MCF 10A (cell line): ENCODE measurements around the gene PDLIM3. TPM values are rescaled to one million over a fixed set of nuclear protein-coding genes. Genes with fewer than 3 reads are reported as not detected.

Experiments used
- BruUV-seq: library from RNA; stranded (reverse); fragments of 400-500 nt; replicated peaks from 2 replicates; lab custom pipeline; 2021; lab: Mats Ljungman, UMichigan
- CTCF ChIA-PET: fragments of 300-600 bp; sonication (Branson Sonifier 250); formaldehyde crosslinking; extraction: SDS; loops from one replicate; lab custom pipeline; 2021; ENCODE audit warnings: antibody characterized with exemption, inconsistent platforms; lab: Yijun Ruan, JAX
- POLR2A ChIA-PET: fragments of 300-600, 350-650 bp; sonication (Branson Sonifier 250); formaldehyde crosslinking; extraction: SDS; loops from one replicate; lab custom pipeline; 2020; ENCODE audit warnings: antibody characterized with exemption, inconsistent platforms; lab: Yijun Ruan, JAX
- DNase-seq: peaks from one replicate; pipeline ENCODE4 v3.0.0-alpha.2; 2018; ENCODE audit not compliant: unreplicated experiment
- H3K27ac Mint-ChIP-seq: one replicate; pipeline ENCODE4 v1.8.0; 2022; ENCODE audit warnings: mild to moderate bottlenecking, low read depth, mixed read lengths; ENCODE audit not compliant: unreplicated experiment
- H3K27me3 Mint-ChIP-seq: one replicate; pipeline ENCODE4 v1.8.0; 2022; ENCODE audit warnings: mixed read lengths; ENCODE audit not compliant: insufficient read depth, unreplicated experiment
- H3K36me3 Mint-ChIP-seq: one replicate; pipeline ENCODE4 v1.8.0; 2022; ENCODE audit warnings: mild to moderate bottlenecking, moderate library complexity, mixed read lengths; ENCODE audit not compliant: insufficient read depth, unreplicated experiment
- H3K4me1 Mint-ChIP-seq: one replicate; pipeline ENCODE4 v1.8.0; 2022; ENCODE audit warnings: mixed read lengths; ENCODE audit not compliant: insufficient read depth, unreplicated experiment
- H3K4me3 Mint-ChIP-seq: one replicate; pipeline ENCODE4 v1.8.0; 2022; ENCODE audit warnings: mild to moderate bottlenecking, moderate library complexity, mixed read lengths; ENCODE audit not compliant: unreplicated experiment
- H3K9me3 Mint-ChIP-seq: one replicate; pipeline ENCODE4 v1.8.0; 2022; ENCODE audit warnings: mixed read lengths; ENCODE audit not compliant: unreplicated experiment
- CTCF ChIP-seq: fragments of 200-600 bp; IDR thresholded peaks from one replicate; pipeline ENCODE4 v1.8.0; 2022; ENCODE audit warnings: antibody characterized with exemption, mild to moderate bottlenecking; ENCODE audit not compliant: unreplicated experiment
- intact Hi-C: fragments of 100-400 bp; cut with micrococcal nuclease; formaldehyde crosslinking; loops from 2 replicates; pipeline ENCODE4 v1.14.1; 2022
- total RNA-seq: library from RNA; stranded (reverse); gene quantifications from 2 replicates; pipeline ENCODE4 v1.2.3, GENCODE V29; 2022

Gene PDLIM3
- total RNA-seq, 1 experiment from 2014 or later: 0.30 TPM

DNA sequence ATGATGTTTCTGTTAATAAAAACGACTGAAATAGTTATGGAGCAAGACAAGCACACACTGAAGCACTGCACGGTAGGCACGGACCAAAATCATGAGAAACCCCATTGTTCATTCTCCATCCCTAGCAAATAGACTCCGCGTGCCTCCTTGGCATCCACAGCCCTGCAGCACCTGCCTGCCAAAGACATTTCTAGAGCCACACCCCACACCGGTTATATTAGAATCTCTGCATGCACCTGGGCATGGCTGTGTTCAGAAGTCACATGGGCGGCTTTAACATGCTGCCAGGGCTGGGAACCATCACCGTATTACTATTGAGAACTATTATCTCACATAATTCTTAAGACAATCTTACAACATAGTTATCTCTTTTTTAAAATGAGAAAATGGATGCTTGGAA lies 5.9 kb downstream of the PDLIM3 start:
- intact Hi-C loops: no loop called here
- no peak for TF ChIP-seq CTCF
- H3K27me3 Mint-ChIP-seq: no peaks in the 10 kb centered on the region
- no peaks in the 10 kb centered on the region for H3K4me1 Mint-ChIP-seq
- no peak overlapping the region for H3K27ac Mint-ChIP-seq
- POLR2A ChIA-PET: no interaction called here
- H3K9me3 Mint-ChIP-seq: peaks cover 15% of the 10 kb centered on the region
- no TSS peak for BruUV-seq
- H3K36me3 Mint-ChIP-seq: peaks cover 5% of the 10 kb centered on the region
- no peak for DNase-seq
- CTCF ChIA-PET: no interaction called here
- H3K4me3 Mint-ChIP-seq: no peak overlapping the region

- no peaks in the 10 kb centered on the region for H3K4me1 Mint-ChIP-seq
Observed at GRCh38 chr4:185524888-185525863, 10.1 kb downstream of the PDLIM3 start.

GRCh38 chr4:185523862-185524261 lies 11.4 kb downstream of the PDLIM3 start:
- no peaks in the 10 kb centered on the region for H3K4me1 Mint-ChIP-seq
- H3K4me3 Mint-ChIP-seq: no peak overlapping the region
- H3K27ac Mint-ChIP-seq: no peak overlapping the region
- ChIA-PET CTCF (no interaction called here), POLR2A (no interaction called here)
- H3K36me3 Mint-ChIP-seq: no peaks in the 10 kb centered on the region
- no peak for DNase-seq
- TF ChIP-seq CTCF: no peak
- no peaks in the 10 kb centered on the region for H3K27me3 Mint-ChIP-seq
- H3K9me3 Mint-ChIP-seq: peaks cover 15% of the 10 kb centered on the region
- intact Hi-C loops: no loop called here
- BruUV-seq: no TSS peak

More at GRCh38 chr4:185524888-185525863, 10.1 kb downstream of the PDLIM3 start:
- TF ChIP-seq CTCF: no peak
- H3K36me3 Mint-ChIP-seq: no peaks in the 10 kb centered on the region
- no peak overlapping the region for H3K4me3 Mint-ChIP-seq
- ChIA-PET CTCF (no interaction called here), POLR2A (interaction anchor here (0.7 to 1.1 kb wide), 2 partner anchors 8 to 100 kb away, joined by 3 to 4 read pairs; no protein-coding TSS in a partner anchor)
- H3K27me3 Mint-ChIP-seq: no peaks in the 10 kb centered on the region
- peaks cover 15% of the 10 kb centered on the region for H3K9me3 Mint-ChIP-seq
- BruUV-seq: no TSS peak
- peak; percentile 11 for DNase-seq
- intact Hi-C loops: no loop called here
- H3K27ac Mint-ChIP-seq: no peak overlapping the region

DNA sequence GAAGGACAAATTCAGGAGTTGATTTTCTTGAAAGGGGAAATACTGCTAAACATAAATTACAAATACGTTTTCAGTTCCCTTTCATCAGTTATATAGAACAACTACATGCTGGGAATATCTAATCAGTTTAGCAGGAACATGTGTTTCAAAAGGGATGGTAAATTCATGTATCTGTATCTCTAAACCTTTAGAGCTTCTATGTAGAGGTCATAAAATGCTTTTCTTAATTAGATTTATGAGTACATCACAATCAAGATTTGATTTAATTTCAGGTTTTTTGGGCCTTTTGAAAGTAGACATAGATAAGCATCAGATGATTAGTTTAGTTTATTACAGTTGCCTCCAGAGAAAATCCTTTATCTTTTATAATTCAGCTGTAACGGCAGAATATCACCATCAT lies 12.9 kb downstream of the PDLIM3 start:
- no peaks in the 10 kb centered on the region for H3K36me3 Mint-ChIP-seq
- no TSS peak for BruUV-seq
- H3K27ac Mint-ChIP-seq: no peak overlapping the region
- DNase-seq: no peak
- ChIA-PET POLR2A (no interaction called here), CTCF (no interaction called here)
- H3K4me1 Mint-ChIP-seq: no peaks in the 10 kb centered on the region
- intact Hi-C loops: no loop called here
- no peak overlapping the region for H3K4me3 Mint-ChIP-seq
- no peaks in the 10 kb centered on the region for H3K27me3 Mint-ChIP-seq
- H3K9me3 Mint-ChIP-seq: peaks cover 15% of the 10 kb centered on the region
- TF ChIP-seq CTCF: no peak
